ENCODE data around the gene WAC. TPM values are rescaled to one million over a fixed set of nuclear protein-coding genes. Genes with fewer than 3 reads are reported as not detected.

Gene WAC
- total RNA-seq, 1 donor from 2014 or later: 123 TPM

GRCh38 chr10:28668363-28669226 lies 135.7 kb downstream of the WAC start:
- peak overlapping the region; percentile 67 for H3K4me3 ChIP-seq (ENCODE audit: insufficient read depth, low read depth, low read length)
- H3K36me3 Mint-ChIP-seq (ENCODE audit: low read depth, unreplicated experiment): no peaks in the 10 kb centered on the region
- H3K9ac ChIP-seq (ENCODE audit: low read length): peak overlapping the region; percentile 66
- peaks cover 9% of the 10 kb centered on the region for H3K9me3 Mint-ChIP-seq (ENCODE audit: unreplicated experiment)
- peak overlapping the region; percentile 81 for H2AFZ ChIP-seq (ENCODE audit: low read depth, low read length)
- H3K9me3 ChIP-seq (ENCODE audit: insufficient read depth, low read depth, low read length): no peaks in the 10 kb centered on the region
- H3K4me2 ChIP-seq (ENCODE audit: low read length): peak overlapping the region; percentile 92
- H3K4me1 Mint-ChIP-seq (ENCODE audit: low read depth, unreplicated experiment): peaks cover 23% of the 10 kb centered on the region
- peak overlapping the region; percentile 93 for H3K4me3 Mint-ChIP-seq (ENCODE audit: unreplicated experiment)
- no peak overlapping the region for H3K27ac ChIP-seq (ENCODE audit: low read depth, low read length)
- FAIRE-seq (no peak), DNase-seq (ENCODE audit: low read depth) (peak; percentile 41)
- H3K27me3 Mint-ChIP-seq (ENCODE audit: low read depth, unreplicated experiment): peaks cover 17% of the 10 kb centered on the region
- peaks cover 5% of the 10 kb centered on the region for H3K4me1 ChIP-seq (ENCODE audit: insufficient read depth, low read length)
- TF ChIP-seq CTCF (IDR thresholded peaks at IDR 0.05; ENCODE audit: insufficient read depth, low read depth, low read length): no peak
- TF ChIP-seq EZH2 (IDR thresholded peaks at IDR 0.05; ENCODE audit: insufficient read depth, low read length): no peak
- H3K79me2 ChIP-seq (ENCODE audit: insufficient read depth, low read length): no peaks in the 10 kb centered on the region
- H4K20me1 ChIP-seq (ENCODE audit: insufficient read depth, low read length): no peaks in the 10 kb centered on the region
- H3K27me3 ChIP-seq (ENCODE audit: insufficient read depth, low read length): peaks cover 21% of the 10 kb centered on the region
- H3K36me3 ChIP-seq (ENCODE audit: insufficient read depth, low read length): no peaks in the 10 kb centered on the region
- peak overlapping the region; percentile 77 for H3K27ac Mint-ChIP-seq (ENCODE audit: unreplicated experiment)

GRCh38 chr10:28669227-28670173 lies 136.6 kb downstream of the WAC start:
- Histone ChIP-seq H3K27me3 (ENCODE audit: insufficient read depth, low read length) (peaks cover 25% of the 10 kb centered on the region), H3K4me1 (ENCODE audit: insufficient read depth, low read length) (peaks cover 5% of the 10 kb centered on the region), H3K9me3 (ENCODE audit: insufficient read depth, low read depth, low read length) (no peaks in the 10 kb centered on the region), H3K9ac (ENCODE audit: low read length) (peak overlapping the region; percentile 39), H3K36me3 (ENCODE audit: insufficient read depth, low read length) (no peaks in the 10 kb centered on the region), H3K79me2 (ENCODE audit: insufficient read depth, low read length) (no peaks in the 10 kb centered on the region), H3K4me3 (ENCODE audit: insufficient read depth, low read depth, low read length) (peak overlapping the region; percentile 67), H3K27ac (ENCODE audit: low read depth, low read length) (no peak overlapping the region), H4K20me1 (ENCODE audit: insufficient read depth, low read length) (no peaks in the 10 kb centered on the region), H3K4me2 (ENCODE audit: low read length) (peak overlapping the region; percentile 92), H2AFZ (ENCODE audit: low read depth, low read length) (peak overlapping the region; percentile 81)
- H3K27ac Mint-ChIP-seq (ENCODE audit: unreplicated experiment): no peak overlapping the region
- TF ChIP-seq EZH2 (IDR thresholded peaks at IDR 0.05; ENCODE audit: insufficient read depth, low read length): no peak
- no peak for TF ChIP-seq CTCF (IDR thresholded peaks at IDR 0.05; ENCODE audit: insufficient read depth, low read depth, low read length)
- H3K4me1 Mint-ChIP-seq (ENCODE audit: low read depth, unreplicated experiment): peaks cover 19% of the 10 kb centered on the region
- peaks cover 9% of the 10 kb centered on the region for H3K9me3 Mint-ChIP-seq (ENCODE audit: unreplicated experiment)
- H3K27me3 Mint-ChIP-seq (ENCODE audit: low read depth, unreplicated experiment): peaks cover 17% of the 10 kb centered on the region
- H3K4me3 Mint-ChIP-seq (ENCODE audit: unreplicated experiment): peak overlapping the region; percentile 93
- DNase-seq (ENCODE audit: low read depth) (no peak), FAIRE-seq (no peak)
- H3K36me3 Mint-ChIP-seq (ENCODE audit: low read depth, unreplicated experiment): no peaks in the 10 kb centered on the region

Other genes with a start within 250 kb of the WAC start
- gene MPP7, start 230.1 kb upstream of the WAC start, total RNA-seq: 6.9 and 7.1 TPM in 2 replicates
- gene BAMBI, start 144.4 kb downstream of the WAC start, total RNA-seq: 45.4 and 50.6 TPM in 2 replicates

All from astrocyte (in vitro differentiated cells and primary cell).